Hippocampal formation (tissue), 2 donors: ENCODE data around the gene FAM83C.

Experiments
- DNase-seq, 2 donors: peaks; one replicate each; lab custom pipeline; 2025; lab: John Stamatoyannopoulos, UW

Gene FAM83C

GRCh38 chr20:35283441-35284266, 8.6 kb downstream of the FAM83C start:
- no peak for DNase-seq

- DNase-seq, result no peak
These were observed 10.6 kb downstream of the FAM83C start for GRCh38 chr20:35281506-35282101.

- no peak for DNase-seq
These were observed 11.7 kb downstream of the FAM83C start for GRCh38 chr20:35280523-35280922.

GRCh38 chr20:35279533-35280174, 12.6 kb downstream of the FAM83C start:
- no peak for DNase-seq

- DNase-seq, result no peak
These were observed 13.2 kb downstream of the FAM83C start for GRCh38 chr20:35279040-35279439.

- peak; percentile 72 to 78 for DNase-seq
These were observed 14.5 kb downstream of the FAM83C start, which contains the start of gene MMP24OS for GRCh38 chr20:35277531-35278395. MMP24OS (minus strand) TSS chr20:35278122; CDS start chr20:35277929, 193 bp downstream.

- DNase-seq, result no peak
These were observed 15.1 kb downstream of the FAM83C start for GRCh38 chr20:35277127-35277526.

- no peak for DNase-seq
These were observed 15.8 kb downstream of the FAM83C start for GRCh38 chr20:35276408-35276807.

- DNase-seq, result no peak
These were observed 16.4 kb downstream of the FAM83C start for GRCh38 chr20:35275741-35276251.

GRCh38 chr20:35274172-35275092, 17.8 kb downstream of the FAM83C start:
- no peak for DNase-seq

- DNase-seq, result no peak
These were observed 18.6 kb downstream of the FAM83C start for GRCh38 chr20:35273449-35274171.

- no peak for DNase-seq
These were observed 20.3 kb downstream of the FAM83C start for GRCh38 chr20:35271904-35272303.

- DNase-seq, result no peak
These were observed 20.9 kb downstream of the FAM83C start for GRCh38 chr20:35271073-35271882.

- no peak for DNase-seq
These were observed 22.0 kb downstream of the FAM83C start for GRCh38 chr20:35270021-35270902.

- peak in 1 of 2 donors; percentile 14 for DNase-seq
These were observed 23.0 kb downstream of the FAM83C start for GRCh38 chr20:35269055-35269781.

- DNase-seq, result no peak
These were observed 25.1 kb downstream of the FAM83C start for GRCh38 chr20:35267092-35267491.

GRCh38 chr20:35264755-35265154, 27.5 kb downstream of the FAM83C start:
- no peak for DNase-seq
